Esophagus squamous epithelium (tissue), 4 donors: ENCODE data around the gene ESPL1.

Experiments used
- POLR2A ChIP-seq, 4 donors: fragments of 450-650 bp; IDR thresholded peaks; one replicate each; pipeline ENCODE4 v1.6.1; 2017; ENCODE audit warnings: antibody characterized with exemption in 4 of 4, mild to moderate bottlenecking in 4 of 4, moderate library complexity in 3 of 4
- TF ChIP-seq, protein P1 (sequence below), 6 experiments: fragments of 450-650 bp in 4 of 6; fragments of 200-600 bp in 2 of 6; sonication (generic) in 2 of 6; IDR thresholded peaks; one replicate each; pipeline ENCODE4 v1.5.1; 2016 to 2019; ENCODE audit warnings: antibody characterized with exemption in 6 of 6, mild to moderate bottlenecking in 4 of 6, moderate library complexity in 4 of 6

DNA sequence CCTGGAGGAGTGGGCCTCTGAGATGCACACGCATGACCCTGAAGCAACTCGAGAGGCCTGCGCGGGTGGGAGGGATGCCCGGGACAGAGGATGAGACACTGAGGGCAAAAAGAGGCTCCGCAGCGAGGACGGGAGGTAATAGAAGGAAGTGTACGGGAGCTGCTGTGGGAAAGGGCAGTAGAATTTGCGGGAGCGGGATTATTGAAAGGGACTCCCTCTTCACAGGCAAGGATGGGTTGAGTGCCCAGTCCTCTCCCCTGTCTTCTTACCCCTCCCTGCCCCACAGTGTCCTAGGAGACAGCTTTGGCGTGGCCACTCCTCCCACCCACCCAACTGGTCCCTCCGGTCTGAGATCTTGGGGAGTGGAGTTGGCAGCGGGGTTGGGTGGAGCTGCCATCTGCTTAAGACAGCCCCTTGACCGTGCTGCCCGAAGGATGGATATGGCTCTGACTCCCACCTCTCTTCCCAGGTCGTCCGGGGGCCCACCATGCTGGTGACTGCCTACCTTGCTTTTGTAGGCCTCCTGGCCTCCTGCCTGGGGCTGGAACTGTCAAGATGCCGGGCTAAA is 15.7 kb upstream of the ESPL1 start:
- TF ChIP-seq, protein P1, sequence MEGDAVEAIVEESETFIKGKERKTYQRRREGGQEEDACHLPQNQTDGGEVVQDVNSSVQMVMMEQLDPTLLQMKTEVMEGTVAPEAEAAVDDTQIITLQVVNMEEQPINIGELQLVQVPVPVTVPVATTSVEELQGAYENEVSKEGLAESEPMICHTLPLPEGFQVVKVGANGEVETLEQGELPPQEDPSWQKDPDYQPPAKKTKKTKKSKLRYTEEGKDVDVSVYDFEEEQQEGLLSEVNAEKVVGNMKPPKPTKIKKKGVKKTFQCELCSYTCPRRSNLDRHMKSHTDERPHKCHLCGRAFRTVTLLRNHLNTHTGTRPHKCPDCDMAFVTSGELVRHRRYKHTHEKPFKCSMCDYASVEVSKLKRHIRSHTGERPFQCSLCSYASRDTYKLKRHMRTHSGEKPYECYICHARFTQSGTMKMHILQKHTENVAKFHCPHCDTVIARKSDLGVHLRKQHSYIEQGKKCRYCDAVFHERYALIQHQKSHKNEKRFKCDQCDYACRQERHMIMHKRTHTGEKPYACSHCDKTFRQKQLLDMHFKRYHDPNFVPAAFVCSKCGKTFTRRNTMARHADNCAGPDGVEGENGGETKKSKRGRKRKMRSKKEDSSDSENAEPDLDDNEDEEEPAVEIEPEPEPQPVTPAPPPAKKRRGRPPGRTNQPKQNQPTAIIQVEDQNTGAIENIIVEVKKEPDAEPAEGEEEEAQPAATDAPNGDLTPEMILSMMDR (IDR thresholded peaks at IDR 0.05) = peak in 1 of 6 experiments; percentile 13
- TF ChIP-seq POLR2A (IDR thresholded peaks at IDR 0.05) = no peak
